Measurements from ENCODE around the gene HSD17B4.
"Not testable (repeated sequence)": the region's sequence is repeated elsewhere in the genome, so short reads cannot be mapped to it uniquely, and the experiment has no call there.

The HSD17B4 gene

DNA sequence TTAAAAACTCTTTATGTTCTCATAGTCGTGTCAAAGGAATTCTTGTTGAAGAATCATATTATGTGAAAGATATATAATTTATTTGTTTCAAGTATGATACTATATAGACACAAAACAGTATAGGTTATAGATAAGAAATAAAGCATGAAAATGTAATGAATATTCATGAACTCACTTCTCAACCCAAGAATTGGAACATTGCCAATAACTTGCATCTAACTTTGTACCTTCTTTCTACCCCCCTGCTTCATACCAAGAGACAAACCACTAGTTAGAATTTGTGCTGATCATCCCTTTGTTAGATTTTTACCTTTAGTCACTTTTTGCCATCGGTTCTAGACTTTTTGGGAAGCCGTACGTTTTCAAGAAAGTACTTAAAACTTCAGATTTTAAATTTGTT, 32.6 kb downstream of the HSD17B4 start:
- DNase-seq = no peak

DNA sequence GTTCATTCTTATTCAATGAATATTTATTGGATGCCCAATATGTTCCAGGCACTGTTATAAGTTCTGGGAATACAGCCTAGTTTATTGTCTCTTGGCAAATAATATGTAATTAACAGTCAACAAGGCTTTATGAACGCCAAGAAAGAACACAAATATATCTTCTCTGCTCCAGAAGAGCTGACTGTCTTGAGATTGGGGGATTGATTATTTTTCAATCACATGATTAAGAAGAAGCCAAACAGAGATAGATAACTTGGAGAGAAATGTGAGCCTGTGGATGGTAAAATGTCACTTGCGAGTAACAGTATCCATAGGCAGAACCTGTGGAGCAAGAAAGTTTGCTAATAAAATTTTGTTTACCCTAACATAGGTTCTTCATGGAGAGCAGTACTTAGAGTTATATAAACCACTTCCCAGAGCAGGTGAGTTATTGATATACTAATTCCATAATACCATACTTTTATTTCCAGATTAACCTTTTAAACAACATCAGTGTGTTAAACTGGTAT, 49.4 kb downstream of the HSD17B4 start:
- no peak for DNase-seq

DNA sequence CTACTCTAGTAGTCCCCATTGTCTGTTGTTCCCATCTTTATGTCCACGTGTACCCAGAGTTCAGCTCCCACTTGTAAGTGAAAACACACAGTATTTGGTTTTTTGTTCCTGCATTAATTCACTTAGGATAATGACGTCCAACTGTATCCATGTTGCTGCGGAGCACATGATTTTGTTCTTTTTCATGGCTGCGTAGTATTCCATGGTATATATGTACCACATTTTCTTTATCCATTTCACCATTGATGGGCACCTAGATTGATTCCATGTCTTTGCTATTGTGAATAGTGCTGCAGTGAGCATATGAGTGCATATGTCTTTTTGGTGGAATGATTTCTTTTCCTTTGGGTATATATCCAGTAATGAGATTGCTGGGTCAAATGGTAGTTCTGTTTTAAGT, 51.6 kb downstream of the HSD17B4 start:
- not testable (repeated sequence) for DNase-seq

DNA sequence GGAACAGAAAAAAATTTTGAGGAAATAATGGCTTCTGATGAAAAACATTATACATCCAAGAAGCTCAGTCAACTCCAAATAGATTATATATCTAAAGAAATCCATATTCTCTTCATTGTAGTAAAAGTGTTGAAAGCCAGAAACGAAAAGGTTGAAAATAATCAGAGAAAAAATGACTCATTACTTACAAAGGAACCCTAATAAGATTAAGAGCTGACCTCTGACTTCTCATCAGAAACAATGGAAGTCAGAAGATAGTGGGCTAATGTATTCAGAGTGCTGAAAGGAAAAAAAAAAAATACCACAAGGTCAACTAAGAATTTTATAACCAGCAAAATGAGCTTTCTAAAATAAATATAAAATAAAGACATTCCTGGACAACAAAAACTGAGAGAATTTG, 60.0 kb downstream of the HSD17B4 start:
- no peak for DNase-seq

DNA sequence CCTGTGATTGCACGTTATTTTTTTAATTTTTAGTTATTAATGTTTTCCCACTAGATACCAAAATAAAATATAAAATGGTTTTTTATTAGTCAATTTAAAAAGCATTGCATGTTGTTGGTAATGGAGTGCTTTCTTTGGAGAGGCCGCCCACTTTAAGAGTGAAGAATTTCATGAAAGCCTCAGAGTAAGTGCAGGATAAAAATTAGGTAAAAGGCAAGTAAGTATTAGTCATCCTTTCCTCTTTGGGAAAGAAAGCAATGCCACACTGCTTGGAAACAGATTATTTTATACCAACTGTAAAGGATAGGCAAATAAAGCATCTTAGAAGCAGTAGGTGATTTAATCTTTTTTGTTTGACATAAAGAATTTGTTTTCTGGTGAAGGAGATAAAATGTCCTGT, 62.9 kb downstream of the HSD17B4 start:
- DNase-seq = no peak

DNA sequence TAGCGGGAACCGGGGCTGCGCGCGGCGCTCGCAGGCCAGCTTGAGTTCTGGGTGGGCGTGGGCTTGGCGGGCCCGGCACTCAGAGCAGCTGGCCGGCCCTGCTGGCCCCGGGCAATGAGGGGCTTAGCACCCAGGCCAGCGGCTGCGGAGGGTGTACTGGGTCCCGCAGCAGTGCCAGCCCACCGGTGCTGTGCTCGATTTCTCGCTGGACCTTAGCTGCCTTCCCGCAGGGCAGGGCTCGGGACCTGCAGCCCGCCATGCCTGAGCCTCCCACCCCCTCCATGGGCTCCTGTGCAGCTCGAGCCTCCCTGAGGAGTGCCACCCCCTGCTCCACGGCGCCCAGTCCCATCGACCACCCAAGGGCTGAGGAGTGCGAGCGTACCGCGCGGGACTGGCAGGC, 64.8 kb downstream of the HSD17B4 start:
- not testable (repeated sequence) for DNase-seq

DNA sequence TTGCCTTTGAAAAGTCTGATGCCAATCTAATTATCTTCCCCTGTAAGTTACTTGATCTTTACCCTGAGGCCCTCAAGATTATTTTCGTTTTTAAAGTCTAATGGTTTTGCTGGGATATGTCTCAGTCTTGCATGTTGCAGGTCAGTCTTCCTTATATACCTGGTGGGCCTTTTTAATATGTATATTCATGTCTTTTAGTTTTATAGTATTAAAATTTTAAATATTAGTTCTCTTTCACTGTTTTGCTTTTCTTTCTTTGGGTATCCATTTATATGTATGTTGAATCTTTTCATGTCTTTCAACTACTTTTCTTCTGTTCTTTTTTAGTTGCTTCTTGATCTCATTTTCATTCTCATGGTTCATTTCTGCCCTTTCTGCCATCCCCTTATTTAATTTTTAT, 68.9 kb downstream of the HSD17B4 start:
- no peak for DNase-seq

DNA sequence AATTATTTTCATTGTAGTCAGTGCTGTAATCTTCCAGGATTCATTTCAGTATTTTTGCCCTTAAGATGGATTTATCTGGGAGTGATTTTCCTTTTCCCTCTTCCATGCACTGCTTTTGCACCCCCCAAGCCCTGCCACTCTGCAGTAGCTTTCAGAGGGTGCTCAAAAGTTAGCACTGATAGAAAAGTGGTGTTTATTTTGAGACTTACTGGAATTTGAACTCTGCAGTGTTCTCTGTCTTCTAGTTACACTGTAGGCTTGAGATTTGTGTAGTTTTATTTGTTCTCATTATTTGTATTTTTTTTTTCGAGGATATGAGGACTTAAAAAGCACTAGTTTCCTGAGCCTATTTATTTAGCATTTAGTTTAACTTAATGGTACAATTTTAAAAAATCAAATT, 70.5 kb downstream of the HSD17B4 start:
- DNase-seq = no peak

DNA sequence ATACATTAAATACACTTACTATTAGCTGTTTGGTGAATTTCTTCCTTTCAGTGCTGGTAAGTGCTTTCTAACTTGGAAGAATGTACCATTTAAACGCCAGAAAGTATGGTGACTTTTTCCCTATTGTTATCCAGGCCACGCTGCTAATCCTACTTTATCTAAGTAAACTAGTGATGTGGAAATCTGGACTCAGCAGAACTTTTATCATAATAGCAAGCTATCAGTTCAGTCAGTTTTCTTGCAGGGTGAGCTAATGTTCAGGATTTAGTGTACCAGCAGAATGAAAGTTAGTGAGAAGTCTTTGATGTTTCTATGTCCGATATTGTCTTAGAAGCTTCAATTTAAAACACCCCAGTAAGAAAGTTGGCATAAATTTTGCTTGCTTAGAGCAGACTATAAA, 72.2 kb downstream of the HSD17B4 start:
- no peak for DNase-seq

DNA sequence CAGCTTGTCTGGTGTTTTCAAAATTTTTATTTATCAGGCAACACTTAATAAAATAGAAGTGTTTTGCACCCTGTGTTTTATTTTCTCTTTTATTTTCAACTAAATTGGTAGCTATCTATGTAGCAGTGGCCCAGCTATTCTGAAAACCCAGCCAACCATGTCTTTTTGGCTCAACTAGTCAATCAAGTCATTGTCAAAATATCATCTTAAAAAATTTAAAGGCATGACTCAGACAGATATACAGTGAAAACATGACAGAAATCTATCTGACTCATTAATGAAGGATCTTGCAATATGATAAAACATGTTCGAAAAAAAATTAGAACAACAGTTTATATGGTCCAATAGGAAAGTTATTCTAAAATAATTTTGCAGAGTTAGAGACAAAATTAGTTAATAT, 75.1 kb downstream of the HSD17B4 start:
- DNase-seq = no peak

DNA sequence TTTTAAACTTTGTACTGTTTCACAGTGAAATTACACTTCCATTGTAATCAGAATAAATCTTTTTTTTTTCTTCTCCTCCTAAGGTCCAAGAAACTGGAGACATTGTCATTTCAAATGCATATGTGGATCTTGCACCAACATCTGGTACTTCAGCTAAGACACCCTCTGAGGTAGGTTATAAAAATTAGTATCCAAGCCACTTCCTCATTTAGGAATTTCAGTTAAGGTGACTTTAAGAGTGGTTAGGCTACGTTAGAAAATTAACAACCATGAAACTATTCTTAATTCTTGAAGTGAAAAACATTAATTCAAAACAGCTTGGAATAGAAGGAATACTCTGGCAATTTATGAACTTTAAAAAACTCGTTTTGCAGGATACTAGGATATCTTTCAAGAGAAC, 77.5 kb downstream of the HSD17B4 start:
- DNase-seq = no peak

DNA sequence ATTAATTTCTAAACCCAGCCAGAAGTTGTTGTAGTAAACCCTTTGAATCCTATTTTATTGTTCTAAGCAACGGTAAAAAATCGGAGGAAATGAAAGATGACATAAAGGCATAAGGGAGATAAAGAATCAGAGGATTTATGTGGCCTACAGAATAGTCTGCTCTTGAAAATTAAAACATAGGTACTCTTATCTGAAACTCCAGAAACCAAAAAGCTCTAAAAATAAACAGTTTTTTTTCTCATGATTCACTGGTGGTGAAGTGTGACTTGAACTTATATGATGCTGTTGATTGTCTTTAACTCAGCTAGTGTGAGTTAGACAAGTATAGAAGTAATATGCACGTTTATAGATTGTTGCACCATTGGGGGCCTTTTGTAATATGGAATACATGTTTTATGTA, 80.3 kb downstream of the HSD17B4 start:
- DNase-seq = no peak

DNA sequence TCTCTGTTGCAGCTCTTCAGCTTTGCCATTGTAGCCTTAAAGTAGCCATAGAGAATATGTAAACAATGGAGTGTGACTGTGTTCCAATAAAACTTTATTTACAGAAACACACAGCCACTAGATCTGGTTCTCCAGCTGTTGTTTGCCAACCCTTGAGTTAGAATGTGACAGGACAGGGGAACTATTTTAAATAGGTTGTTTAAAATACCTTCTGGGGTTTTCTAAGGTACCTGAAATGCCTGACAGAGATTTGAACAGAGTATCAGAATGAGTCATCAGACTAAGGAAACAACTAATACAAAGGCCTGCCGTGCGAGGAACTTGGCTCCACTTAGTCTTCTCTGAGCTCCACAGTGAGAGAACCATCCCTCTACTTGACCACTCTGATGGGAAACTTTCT, 85.4 kb downstream of the HSD17B4 start:
- peak; percentile 3 for DNase-seq

DNA sequence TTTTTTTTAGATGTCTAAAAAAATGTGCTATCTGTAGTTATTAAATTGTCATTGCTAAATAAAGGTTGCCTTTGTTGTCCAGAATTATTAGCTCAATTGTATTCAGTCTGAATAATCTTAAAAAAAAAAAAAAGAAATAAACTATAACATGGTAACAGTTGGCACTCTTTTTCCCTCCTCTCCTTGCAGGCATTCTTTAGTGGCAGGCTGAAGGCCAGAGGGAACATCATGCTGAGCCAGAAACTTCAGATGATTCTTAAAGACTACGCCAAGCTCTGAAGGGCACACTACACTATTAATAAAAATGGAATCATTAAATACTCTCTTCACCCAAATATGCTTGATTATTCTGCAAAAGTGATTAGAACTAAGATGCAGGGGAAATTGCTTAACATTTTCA, 89.4 kb downstream of the HSD17B4 start:
- no peak for DNase-seq

DNA sequence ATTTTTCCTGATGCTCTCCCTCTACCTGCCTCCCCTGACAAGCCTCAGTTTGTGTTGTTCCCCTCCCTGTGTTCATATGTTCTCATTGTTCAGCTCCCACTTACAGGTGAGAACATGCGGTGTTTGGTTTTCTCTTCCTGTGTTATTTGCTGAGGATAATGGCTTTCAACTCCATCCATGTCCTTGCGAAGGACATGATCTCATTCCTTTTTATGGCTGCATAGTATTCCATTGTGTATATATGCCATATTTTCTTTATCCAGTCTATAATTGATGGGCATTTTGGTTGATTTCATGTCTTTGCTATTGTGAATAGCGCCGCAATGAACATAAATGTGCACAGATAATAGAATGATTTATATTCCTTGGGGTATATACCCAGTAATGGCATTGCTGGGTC, 99.5 kb downstream of the HSD17B4 start:
- DNase-seq = no peak

DNA sequence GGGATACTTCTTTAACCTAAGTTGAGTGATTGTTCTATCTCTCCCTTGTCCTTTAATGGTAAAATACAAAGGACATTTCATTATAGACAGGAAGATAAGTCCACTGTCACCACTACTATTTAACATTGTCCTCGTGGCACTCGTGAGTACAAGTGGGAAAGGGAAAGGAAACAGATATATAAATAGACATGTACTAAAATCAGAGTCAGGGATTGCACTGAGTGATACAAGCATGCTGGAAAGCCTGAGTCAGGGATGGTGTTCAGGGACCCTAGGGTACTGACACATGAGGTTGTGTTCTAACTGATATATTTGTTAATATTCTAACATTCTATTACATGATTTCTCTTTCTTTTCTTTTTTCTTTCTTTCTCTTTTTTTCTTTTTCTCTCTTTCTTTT, 102.3 kb downstream of the HSD17B4 start:
- no peak for DNase-seq

DNA sequence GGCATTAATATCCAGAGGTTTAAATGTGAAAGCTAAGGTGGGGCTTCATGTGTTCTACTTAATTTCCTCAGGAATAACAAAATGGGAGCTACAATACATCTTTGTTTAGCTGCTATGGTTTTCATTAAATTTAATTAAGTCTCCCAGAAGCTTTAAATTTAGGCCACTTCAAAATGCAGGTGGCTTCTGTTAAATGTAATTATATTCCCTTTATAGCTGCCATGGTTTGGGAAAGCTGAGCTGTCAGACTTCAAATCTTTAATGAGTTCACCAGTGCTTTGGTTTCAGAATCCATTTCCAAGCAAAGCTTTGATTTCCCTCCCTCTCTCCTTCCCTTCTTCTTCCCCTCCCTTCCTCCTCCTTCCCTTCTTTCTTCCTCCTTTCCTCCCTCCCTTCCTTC, 118.6 kb downstream of the HSD17B4 start:
- no peak for DNase-seq

DNA sequence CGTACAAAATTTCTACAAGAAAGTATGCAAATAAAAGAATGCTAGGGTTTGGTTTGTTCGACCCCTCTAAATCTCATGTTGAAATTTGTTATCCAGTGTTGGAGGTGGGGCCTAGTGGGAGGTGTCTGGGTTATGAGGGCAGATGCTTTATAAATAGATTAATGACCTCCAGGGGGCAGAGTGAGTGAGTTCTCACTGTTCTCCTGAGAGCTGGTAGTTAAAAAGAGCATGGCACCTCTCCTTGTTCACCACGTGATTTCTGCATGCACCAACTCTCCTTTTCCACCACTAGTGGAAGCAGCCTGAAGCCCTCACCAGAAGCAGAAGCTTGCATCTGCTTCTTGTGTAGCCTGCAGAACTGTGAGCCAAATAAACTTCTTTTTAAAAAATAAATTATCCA, 126.6 kb downstream of the HSD17B4 start:
- DNase-seq = no peak

DNA sequence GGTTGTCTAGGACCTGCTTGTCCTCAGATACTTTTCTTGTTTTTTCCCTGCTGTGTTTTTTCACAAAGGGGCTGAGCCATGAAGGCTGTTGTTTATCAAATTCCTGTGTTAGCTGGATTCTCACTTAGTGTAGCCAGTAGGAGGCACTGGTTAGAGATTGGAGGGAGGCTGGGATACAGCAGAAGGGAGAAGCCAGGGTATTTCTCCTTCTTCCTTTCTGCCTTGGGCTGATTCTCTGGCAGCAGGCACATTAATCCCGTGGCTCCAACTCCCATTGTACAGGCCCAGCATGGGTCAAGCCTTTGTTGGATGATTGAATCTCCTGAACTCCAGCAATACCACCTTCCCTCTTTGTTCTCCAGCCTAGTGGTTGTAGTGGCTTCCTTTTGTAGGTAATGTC, 130.7 kb downstream of the HSD17B4 start:
- no peak for DNase-seq

DNA sequence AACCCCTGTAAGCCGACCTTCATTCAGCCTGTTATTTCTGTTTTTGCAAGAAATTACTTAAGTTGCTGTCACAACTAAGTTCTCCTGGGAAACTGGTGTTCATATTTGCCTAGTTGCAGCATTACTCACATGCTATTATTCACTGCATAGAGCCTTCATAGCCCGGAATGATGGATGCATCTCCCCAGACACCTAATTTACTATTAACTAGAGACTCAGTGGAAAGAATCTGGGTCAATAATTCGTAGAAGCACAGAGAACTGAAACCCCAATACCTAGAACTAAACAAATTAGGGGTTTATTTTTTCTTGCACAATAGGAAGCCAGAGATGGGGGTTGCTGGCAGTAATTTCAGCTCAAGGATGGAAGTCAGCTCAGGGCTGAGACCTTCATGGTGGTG, 131.4 kb downstream of the HSD17B4 start:
- no peak for DNase-seq
